Psoas muscle (tissue), 8 donors: Measurements from ENCODE around the gene KNTC1. TPM values are rescaled to one million over a fixed set of nuclear protein-coding genes. Genes with fewer than 3 reads are reported as not detected.

ENCODE experiments used
- ATAC-seq, 4 donors: fragments of 200-7000 bp; cut with Tn5 transposase; one replicate each; pipeline ENCODE4 v1.9.1; 2020; ENCODE audit warnings: moderate library complexity in 3 of 4, mild to moderate bottlenecking in 2 of 4
- DNase-seq, 2 donors: peaks; one replicate each; pipeline ENCODE4 v3.0.0-alpha.2; 2020
- H3K27ac ChIP-seq: fragments of 200-600 bp; one replicate; pipeline ENCODE4 v1.8.0; 2022
- H3K27me3 ChIP-seq, 3 donors: fragments of 200-600 bp in 1 of 3; one replicate each; pipeline versions ENCODE4 v1.6.1 to v1.8.0; 2013 to 2022; ENCODE audit warnings: low read length in 2 of 3, mild to moderate bottlenecking in 2 of 3, moderate library complexity in 1 of 3; ENCODE audit not compliant: insufficient read depth in 3 of 3
- H3K36me3 ChIP-seq, 2 donors: fragments of 200-600 bp in 1 of 2; one replicate each; pipeline versions ENCODE4 v1.6.1 to v1.8.0; 2013 to 2022; ENCODE audit warnings: low read depth in 1 of 2, mild to moderate bottlenecking in 1 of 2, moderate library complexity in 1 of 2; ENCODE audit not compliant: insufficient read depth in 1 of 2
- H3K4me1 ChIP-seq: fragments of 200-600 bp; one replicate; pipeline ENCODE4 v1.8.0; 2022
- H3K4me3 ChIP-seq: fragments of 200-600 bp; one replicate; pipeline ENCODE4 v1.8.0; 2022; ENCODE audit warnings: mild to moderate bottlenecking
- H3K9me3 ChIP-seq: fragments of 200-600 bp; one replicate; pipeline ENCODE4 v1.8.0; 2022
- CTCF ChIP-seq: fragments of 200-600 bp; IDR thresholded peaks from one replicate; pipeline ENCODE4 v1.8.0; 2022; ENCODE audit warnings: antibody characterized with exemption
- WGBS, 3 donors: extraction: QIAGEN DNeasy Blood & Tissue Kit; methylation state at CpG; one replicate each; pipeline versions ENCODE4 v1.1.6 to v1.1.7; 2013; 5-methylcytosine and 5-hydroxymethylcytosine counted together
- intact Hi-C, 2 donors: fragments of 100-400 bp; cut with DNase I; formaldehyde crosslinking; loops; one replicate each; pipeline versions ENCODE4 v1.11.0 to v1.14.2; 2022
- polyA plus RNA-seq, 3 donors: library from polyadenylated mRNA; stranded (reverse); fragments of 200-250 nt; gene quantifications; one replicate each; pipeline ENCODE4 v1.2.3, GENCODE V29; 2013
- total RNA-seq, 4 donors: library from RNA; stranded (reverse); fragmentation: NEBNext Ultra II Directional in 2 of 4; extraction: Animal tissue kit (Norgen Biotek cat#: 25700) in 2 of 4; gene quantifications; one replicate each; pipeline versions ENCODE4 v1.2.1 to v1.2.4, GENCODE V29; 2021 to 2023
- donor health status: healthy with polysubstance abuse.
- donor health status: DM: no; HTN: no; CAD: no; lungs with moderate emphysema.
- donor health status: Bipolar disorder and iron deficiency.
- donor health status: healthy.
- donor health status: DM: yes; HTN: yes; CAD: no.
- donor health status: DM: no; HTN: no; CAD: no.
- donor health status: DM: no; HTN: no; CAD: no.
- donor health status: DM: yes; HTN: yes; CAD: no.

KNTC1 gene
- total and polyA plus RNA-seq, 7 donors: 1.5 to 3.3 (median 2.0) TPM

- TF ChIP-seq CTCF: no peak
- intact Hi-C loops: loop anchor here (5.0 to 10.0 kb wide), 2 partner anchors 226 to 704 kb away; partner anchors contain the start of genes DENR (in 1 of the 2), MPHOSPH9 (in 1 of the 2) and MTRFR (in 1 of the 2)
- 92 to 96% (median 94%) methylated on average over 7 of the region's 7 CpGs for WGBS, 3 donors
Observed at GRCh38 chr12:122528582-122528981, 1.5 kb downstream of the KNTC1 start.

GRCh38 chr12:122528992-122529391 lies 1.9 kb downstream of the KNTC1 start:
- 95 to 96% (median 96%) methylated on average over 6 of the region's 6 CpGs for WGBS, 3 donors
- Histone ChIP-seq H3K9me3 (no peaks in the 10 kb centered on the region), H3K27ac (no peak overlapping the region), H3K4me3 (no peak overlapping the region), H3K27me3 (no peaks in the 10 kb centered on the region), H3K36me3 (peaks cover 0 to 14% of the 10 kb centered on the region in 2 donors), H3K4me1 (peaks cover 27% of the 10 kb centered on the region)
- ATAC-seq (no peak), DNase-seq (no peak)
- intact Hi-C loops: loop anchor here (5.0 to 10.0 kb wide), 2 partner anchors 226 to 703 kb away; partner anchors contain the start of genes DENR (in 1 of the 2), MPHOSPH9 (in 1 of the 2) and MTRFR (in 1 of the 2)
- TF ChIP-seq CTCF: no peak

More at GRCh38 chr12:122528582-122528981, 1.5 kb downstream of the KNTC1 start:
- Histone ChIP-seq H3K27ac (no peak overlapping the region), H3K4me1 (peaks cover 31% of the 10 kb centered on the region), H3K4me3 (no peak overlapping the region), H3K27me3 (no peaks in the 10 kb centered on the region), H3K9me3 (no peaks in the 10 kb centered on the region), H3K36me3 (peaks cover 0 to 18% of the 10 kb centered on the region in 2 donors)
- no peak for ATAC-seq
- no peak for DNase-seq

GRCh38 chr12:122533856-122534255 lies 6.8 kb downstream of the KNTC1 start:
- no peak for TF ChIP-seq CTCF
- H3K36me3 ChIP-seq: no peaks in the 10 kb centered on the region
- WGBS, 3 donors: 93 to 100% (median 94%) methylated on average over 2 of the region's 2 CpGs

GRCh38 chr12:122537021-122537420 lies 10.0 kb downstream of the KNTC1 start:
- no peaks in the 10 kb centered on the region for H3K27me3 ChIP-seq
- no peak overlapping the region for H3K4me3 ChIP-seq
- WGBS, 3 donors: 96 to 97% (median 97%) methylated on average over 4 of the region's 4 CpGs
- ATAC-seq (no peak), DNase-seq (no peak)
- no peaks in the 10 kb centered on the region for H3K9me3 ChIP-seq
- intact Hi-C loops: no loop called here
- H3K36me3 ChIP-seq: no peaks in the 10 kb centered on the region
- no peak overlapping the region for H3K27ac ChIP-seq
- no peaks in the 10 kb centered on the region for H3K4me1 ChIP-seq
- no peak for TF ChIP-seq CTCF

More at GRCh38 chr12:122533856-122534255, 6.8 kb downstream of the KNTC1 start:
- H3K9me3 ChIP-seq: no peaks in the 10 kb centered on the region
- H3K27ac ChIP-seq: no peak overlapping the region
- ATAC-seq (no peak), DNase-seq (no peak)
- intact Hi-C loops: no loop called here
- no peak overlapping the region for H3K4me3 ChIP-seq
- H3K27me3 ChIP-seq: no peaks in the 10 kb centered on the region
- no peaks in the 10 kb centered on the region for H3K4me1 ChIP-seq

GRCh38 chr12:122538496-122538895 lies 11.4 kb downstream of the KNTC1 start:
- no peak for TF ChIP-seq CTCF
- H3K27me3 ChIP-seq: no peaks in the 10 kb centered on the region
- DNase-seq (no peak), ATAC-seq (no peak)
- intact Hi-C loops: no loop called here
- no peaks in the 10 kb centered on the region for H3K4me1 ChIP-seq
- no peaks in the 10 kb centered on the region for H3K36me3 ChIP-seq
- H3K9me3 ChIP-seq: no peaks in the 10 kb centered on the region
- no peak overlapping the region for H3K4me3 ChIP-seq
- H3K27ac ChIP-seq: no peak overlapping the region
- WGBS, 3 donors: 89 to 91% (median 90%) methylated on average over 5 of the region's 5 CpGs
